T47D (cell line): ENCODE measurements around the gene PDE6H.

ENCODE experiments used
- DNase-seq, 2 experiments: peaks; one replicate each; pipeline versions ENCODE4 v3.0.0 to v3.0.0-alpha.2; 2011 to 2012; ENCODE audit warnings: low read depth in 1 of 2, low spot score in 1 of 2
- JUND ChIP-seq: IDR thresholded peaks from 2 replicates; pipeline ENCODE4 v1.6.1; 2012; ENCODE audit warnings: low read depth
- in situ Hi-C: cut with HindIII; loops from 2 replicates; pipeline ENCODE4 v1.10.0; 2016; ENCODE audit warnings: low sequenced_read_pairs, low pct_unique_long_range_greater_than_20kb

PDE6H gene

GRCh38 chr12:14963520-14963919, 9.3 kb upstream of the PDE6H start:
- DNase-seq, result no peak
- no peak for TF ChIP-seq JUND
- in situ Hi-C loops, result no loop called here

DNA sequence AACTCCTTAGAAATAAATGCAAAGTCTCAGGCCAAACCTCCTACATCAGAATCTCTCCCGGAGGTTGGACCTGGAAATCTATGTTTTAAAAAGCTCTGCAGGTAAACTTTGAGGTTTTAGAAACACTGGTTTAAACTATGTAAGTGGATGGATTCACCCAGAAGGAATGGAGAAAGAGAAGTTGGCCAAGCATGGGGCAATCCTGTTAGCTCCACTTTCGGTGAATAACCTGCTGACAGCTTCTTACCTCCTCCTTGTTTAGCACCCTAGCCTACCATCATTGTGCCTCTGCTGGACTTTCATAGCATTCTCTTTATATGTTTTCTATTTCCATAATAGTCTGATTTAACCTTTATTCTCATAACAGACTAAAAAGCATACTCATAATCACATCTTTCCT, 8.4 kb upstream of the PDE6H start:
- TF ChIP-seq JUND, result no peak
- in situ Hi-C loops, result no loop called here
- no peak for DNase-seq

DNA sequence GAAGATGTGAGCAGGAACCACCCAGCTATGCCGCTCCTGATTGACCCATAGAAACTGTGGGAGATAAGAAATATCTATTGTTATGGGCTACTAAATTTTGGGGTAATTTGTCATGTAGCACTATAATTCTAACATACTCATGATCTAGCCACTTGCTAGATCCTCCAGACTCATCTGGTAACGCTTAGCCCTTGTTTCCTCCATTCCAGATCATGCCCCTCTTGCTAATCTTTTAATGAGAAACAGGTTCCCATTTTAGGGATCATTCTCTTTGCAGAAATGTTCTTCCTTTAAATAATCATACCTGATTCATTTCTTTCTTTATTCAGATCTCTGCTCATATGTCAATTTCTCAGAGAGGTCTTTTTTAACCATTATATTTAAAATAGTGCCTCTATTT, 7.6 kb upstream of the PDE6H start:
- TF ChIP-seq JUND, result no peak
- DNase-seq, result no peak
- in situ Hi-C loops, result no loop called here

- in situ Hi-C loops, result no loop called here
- DNase-seq, result no peak
- TF ChIP-seq JUND, result no peak
Observed at GRCh38 chr12:14968478-14968877, 4.4 kb upstream of the PDE6H start.

- DNase-seq, result no peak
- in situ Hi-C loops, result no loop called here
Observed at GRCh38 chr12:14970473-14970872, 2.4 kb upstream of the PDE6H start.

DNA sequence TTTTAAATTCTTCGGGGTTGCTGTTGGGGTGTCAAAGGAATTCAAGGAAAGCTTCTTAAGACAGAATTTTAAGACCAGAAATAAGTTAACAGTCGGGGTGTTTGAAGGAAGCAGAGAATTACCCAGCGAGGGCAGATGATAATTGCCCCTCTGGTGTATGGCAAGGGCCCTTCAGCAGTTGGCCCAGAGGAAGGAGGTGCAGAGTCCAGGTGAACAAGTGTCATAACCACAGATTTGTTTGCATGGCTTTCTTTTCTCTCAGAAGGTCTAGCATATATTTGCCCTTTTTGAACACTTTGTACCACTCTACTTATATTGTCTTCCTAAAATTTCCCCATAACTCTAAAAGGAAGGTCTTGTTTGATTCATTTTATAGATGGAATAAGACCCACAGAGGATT, 1.8 kb downstream of the PDE6H start:
- no peak for DNase-seq
- TF ChIP-seq JUND, result no peak
- in situ Hi-C loops, result no loop called here

More at GRCh38 chr12:14970473-14970872, 2.4 kb upstream of the PDE6H start:
- no peak for TF ChIP-seq JUND

DNA sequence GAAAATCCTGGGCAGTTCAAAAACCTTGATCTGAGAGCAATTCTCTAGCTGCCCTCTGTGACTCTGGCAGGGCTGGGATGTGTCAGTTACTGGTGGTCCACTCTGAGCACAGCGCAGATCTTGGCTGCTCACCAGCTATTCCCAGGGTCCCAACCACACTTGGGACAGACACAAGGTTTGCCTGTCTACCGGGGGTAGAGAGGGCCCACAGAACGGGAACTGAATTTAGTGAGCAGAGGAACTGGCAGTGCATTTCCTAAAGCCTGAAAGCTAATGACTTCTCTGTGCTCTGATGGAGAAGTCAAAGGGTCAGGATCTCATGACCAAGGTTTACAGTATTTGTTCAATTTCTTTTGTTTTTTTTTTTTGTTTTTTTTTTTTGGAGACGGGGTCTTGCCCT, 2.6 kb downstream of the PDE6H start:
- no peak for TF ChIP-seq JUND
- in situ Hi-C loops, result no loop called here
- DNase-seq, result no peak

DNA sequence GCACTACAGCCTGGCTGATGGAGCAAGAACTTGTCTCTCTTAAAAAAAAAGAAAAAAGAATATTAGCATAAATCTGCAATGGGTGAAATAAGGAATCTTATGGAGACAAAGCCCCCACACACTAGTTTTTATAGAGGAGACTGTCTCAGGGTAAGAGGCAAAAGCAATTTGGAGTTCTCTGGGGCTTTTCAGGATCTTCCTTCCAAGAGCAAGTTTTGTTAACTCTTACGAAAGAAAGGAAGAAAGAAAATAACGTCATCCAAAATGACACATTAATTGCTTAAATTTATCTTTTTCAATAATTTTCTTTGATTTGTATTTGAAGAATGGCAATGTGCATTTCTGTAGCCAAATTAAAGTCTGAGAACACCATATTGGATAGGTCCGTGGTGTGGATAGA, 3.8 kb downstream of the PDE6H start:
- no peak for TF ChIP-seq JUND
- DNase-seq, result no peak
- in situ Hi-C loops, result no loop called here

GRCh38 chr12:14979468-14979867, 6.6 kb downstream of the PDE6H start:
- DNase-seq, result no peak
- no peak for TF ChIP-seq JUND
- in situ Hi-C loops, result no loop called here

GRCh38 chr12:14981049-14981448, 8.2 kb downstream of the PDE6H start:
- TF ChIP-seq JUND, result no peak
- in situ Hi-C loops, result no loop called here
- DNase-seq, result no peak

GRCh38 chr12:14982562-14982961, 9.7 kb downstream of the PDE6H start:
- no peak for DNase-seq
- in situ Hi-C loops, result no loop called here
- no peak for TF ChIP-seq JUND

- DNase-seq, result no peak
- no peak for TF ChIP-seq JUND
- in situ Hi-C loops, result no loop called here
Observed at GRCh38 chr12:14982991-14983390, 10.1 kb downstream of the PDE6H start.

DNA sequence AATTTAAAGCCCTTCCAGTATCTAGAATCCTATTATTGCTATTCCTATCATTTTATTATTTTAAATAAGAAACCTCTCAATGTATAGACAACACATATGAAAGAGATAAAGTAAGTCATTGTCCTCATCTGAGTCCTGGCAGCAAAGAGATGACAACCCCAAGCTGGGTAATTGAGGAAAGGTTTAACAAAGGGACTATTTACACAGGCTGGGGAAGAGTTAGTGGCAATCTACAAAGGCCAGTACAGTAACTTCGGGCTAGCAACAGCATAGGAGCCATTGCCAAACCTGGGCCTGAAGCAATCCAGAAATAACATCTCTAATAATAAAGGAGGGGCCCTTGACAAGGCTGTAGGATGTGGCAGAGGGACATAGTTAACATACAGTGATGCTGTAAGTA, 11.2 kb downstream of the PDE6H start:
- TF ChIP-seq JUND, result no peak

DNA sequence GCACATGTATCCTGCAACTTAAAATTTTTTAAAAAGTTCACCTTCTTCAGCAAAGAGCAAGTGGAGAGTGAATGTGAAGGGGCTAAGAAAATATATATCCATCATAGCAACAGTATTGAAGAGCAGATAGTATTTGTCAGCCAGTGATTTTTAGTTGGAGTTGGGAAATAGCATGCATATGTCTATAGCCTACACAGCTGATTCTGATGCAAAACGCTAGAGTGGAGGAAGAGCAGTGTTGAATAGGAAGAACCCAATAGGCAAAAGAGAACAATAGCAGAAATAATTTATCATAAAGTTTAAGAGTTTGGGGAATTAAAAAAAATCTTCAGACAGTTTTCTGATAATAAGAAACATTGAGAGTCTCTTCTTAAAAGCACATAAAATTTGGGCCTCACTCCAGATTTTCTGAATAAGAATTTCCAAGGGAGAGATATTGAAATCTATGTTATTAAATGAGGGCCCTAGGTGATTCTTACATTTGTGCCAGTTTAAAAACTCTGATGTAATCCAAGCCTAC, 12.0 kb downstream of the PDE6H start:
- in situ Hi-C loops, result no loop called here
- TF ChIP-seq JUND, result no peak
- no peak for DNase-seq

More for the DNA sequence above, 11.2 kb downstream of the PDE6H start:
- DNase-seq, result no peak
- in situ Hi-C loops, result no loop called here

DNA sequence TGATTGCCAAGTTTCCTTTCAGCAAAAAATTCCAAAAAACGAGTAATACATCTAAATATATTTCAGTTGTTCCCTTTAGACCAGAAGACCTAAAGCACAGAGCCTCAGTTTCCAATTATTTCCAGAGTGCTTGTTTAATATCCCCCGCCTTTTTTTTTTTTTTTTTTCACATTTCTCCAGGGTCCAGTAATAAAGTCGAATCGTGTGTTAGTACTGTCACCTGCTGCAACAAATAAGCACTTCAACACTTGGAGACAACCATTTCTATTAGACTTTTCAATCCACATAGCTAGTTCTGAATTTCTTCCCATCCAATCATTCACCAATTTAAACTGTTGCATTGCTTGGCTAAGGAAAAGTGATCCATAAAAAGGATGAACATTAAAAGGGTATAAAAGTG, 13.6 kb downstream of the PDE6H start:
- in situ Hi-C loops, result no loop called here
- TF ChIP-seq JUND, result no peak
- no peak for DNase-seq
